Gastrocnemius medialis (tissue), 4 donors: Measurements from ENCODE around the gene NDUFAF8. TPM values are rescaled to one million over a fixed set of nuclear protein-coding genes. Genes with fewer than 3 reads are reported as not detected.

Experiments
- ATAC-seq, 2 donors: fragments of 150-250 bp; one replicate each; pipeline ENCODE4 v1.9.1; 2016
- DNase-seq, 2 donors: peaks; one replicate each; pipeline ENCODE4 v3.0.0-alpha.2; 2019
- H3K27ac ChIP-seq, 4 donors: fragments of 200-600 bp; sonication (generic); 1 replicate in 1 of 4; 2 replicates in 3 of 4; pipeline ENCODE4 v1.5.1; 2016 to 2018; ENCODE audit warnings: mild to moderate bottlenecking in 2 of 4, moderate library complexity in 1 of 4
- H3K27me3 ChIP-seq, 3 donors: fragments of 200-600 bp; sonication (generic) in 2 of 3; 1 replicate in 1 of 3; 2 replicates in 2 of 3; pipeline versions ENCODE4 v1.5.1 to v1.6.0; 2016 to 2019; ENCODE audit warnings: mild to moderate bottlenecking in 1 of 3, moderate library complexity in 1 of 3
- H3K36me3 ChIP-seq, 2 donors: fragments of 200-600 bp; sonication (generic) in 1 of 2; one replicate each; pipeline ENCODE4 v1.5.1; 2017 to 2018
- H3K4me1 ChIP-seq, 2 donors: fragments of 200-600 bp; sonication (generic) in 1 of 2; one replicate each; pipeline ENCODE4 v1.5.1; 2016 to 2017; ENCODE audit warnings: mild to moderate bottlenecking in 2 of 2
- H3K4me3 ChIP-seq, 4 donors: fragments of 200-600 bp; sonication (generic) in 3 of 4; 1 replicate in 1 of 4; 2 replicates in 3 of 4; pipeline ENCODE4 v1.5.1; 2016 to 2019; ENCODE audit warnings: mild to moderate bottlenecking in 2 of 4
- H3K9me3 ChIP-seq, 3 donors: fragments of 200-600 bp; sonication (generic) in 2 of 3; 1 replicate in 1 of 3; 2 replicates in 2 of 3; pipeline ENCODE4 v1.5.1; 2016 to 2019
- CTCF ChIP-seq, 5 experiments: fragments of 450-650 bp in 3 of 5; fragments of 200-600 bp in 2 of 5; sonication (generic) in 2 of 5; IDR thresholded peaks in 4 of 5; conservative IDR thresholded peaks in 1 of 5; 1 replicate in 4 of 5; 2 replicates in 1 of 5; pipeline ENCODE4 v1.5.1; 2016 to 2019; ENCODE audit warnings: antibody characterized with exemption in 5 of 5, mild to moderate bottlenecking in 3 of 5, moderate library complexity in 3 of 5
- POLR2A ChIP-seq, 2 donors: fragments of 450-650 bp; IDR thresholded peaks; one replicate each; pipeline ENCODE4 v1.6.1; 2017; ENCODE audit warnings: antibody characterized with exemption in 2 of 2, mild to moderate bottlenecking in 2 of 2, moderate library complexity in 2 of 2
- in situ Hi-C, 4 donors: fragments of 200-750 bp; cut with MboI; loops; one replicate each; pipeline versions ENCODE4 v1.15.0 to v1.8.0; 2017; ENCODE audit warnings: low sequenced_read_pairs in 4 of 4
- intact Hi-C: fragments of 100-400 bp; cut with DNase I; formaldehyde crosslinking; loops from one replicate; pipeline ENCODE4 v1.15.1; 2023; ENCODE audit warnings: low total_unique reads
- total RNA-seq, 4 donors: library from RNA; depleted of rRNA; stranded (reverse); fragments of >200 nt; gene quantifications; one replicate each; pipeline versions ENCODE4 v1.1.0 to v1.2.3, GENCODE V29; 2016

NDUFAF8 gene
- total RNA-seq, 4 donors from 2014 or later = 39.4 to 700 (median 74.5) TPM

- no peak overlapping the region for H3K27ac ChIP-seq
- no peaks in the 10 kb centered on the region for H3K27me3 ChIP-seq
- ATAC-seq = no peak
- H3K4me1 ChIP-seq = peaks cover 10 to 14% of the 10 kb centered on the region in 2 donors
- DNase-seq = no peak
- intact Hi-C loops (loop anchor here (5.0 kb wide), 1 partner anchor 352 kb away; no protein-coding TSS in a partner anchor), in situ Hi-C loops (loop anchor here in 2 of 4 donors (10.0 to 25.0 kb wide), 3 partner anchors 234 to 362 kb away; no protein-coding TSS in a partner anchor)
- no peak overlapping the region for H3K4me3 ChIP-seq
- no peaks in the 10 kb centered on the region for H3K9me3 ChIP-seq
- peaks cover 0 to 10% of the 10 kb centered on the region in 2 donors for H3K36me3 ChIP-seq
- no peak for TF ChIP-seq CTCF (IDR thresholded peaks at IDR 0.05 in 4 of 5, conservative IDR thresholded peaks at IDR 0.05 in 1 of 5)
- TF ChIP-seq POLR2A (IDR thresholded peaks at IDR 0.05) = no peak
These were observed 11.4 kb downstream of the NDUFAF8 start for GRCh38 chr17:81250286-81251093.

- intact Hi-C loops = loop anchor here (5.0 kb wide), 1 partner anchor 351 kb away; no protein-coding TSS in a partner anchor
- Histone ChIP-seq H3K36me3 (peaks cover 0 to 10% of the 10 kb centered on the region in 2 donors), H3K4me3 (no peak overlapping the region), H3K9me3 (no peaks in the 10 kb centered on the region), H3K27me3 (no peaks in the 10 kb centered on the region), H3K4me1 (peaks cover 17 to 19% of the 10 kb centered on the region in 2 donors), H3K27ac (no peak overlapping the region)
- TF ChIP-seq POLR2A (IDR thresholded peaks at IDR 0.05) (no peak), CTCF (IDR thresholded peaks at IDR 0.05 in 4 of 5, conservative IDR thresholded peaks at IDR 0.05 in 1 of 5) (no peak)
- in situ Hi-C loops = loop anchor here in 2 of 4 donors (10.0 to 25.0 kb wide), 3 partner anchors 234 to 361 kb away; no protein-coding TSS in a partner anchor
- no peak for ATAC-seq
- DNase-seq = no peak
These were observed 12.1 kb downstream of the NDUFAF8 start for GRCh38 chr17:81251094-81251708.

- no peak for DNase-seq
- intact Hi-C loops = loop anchor here (5.0 kb wide), 1 partner anchor 350 kb away; no protein-coding TSS in a partner anchor
- no peak overlapping the region for H3K27ac ChIP-seq
These were observed 12.7 kb downstream of the NDUFAF8 start for GRCh38 chr17:81251709-81252301.

More at GRCh38 chr17:81251709-81252301, 12.7 kb downstream of the NDUFAF8 start:
- Histone ChIP-seq H3K27me3 (no peaks in the 10 kb centered on the region), H3K4me3 (no peak overlapping the region), H3K4me1 (peaks cover 17 to 19% of the 10 kb centered on the region in 2 donors), H3K36me3 (peaks cover 0 to 10% of the 10 kb centered on the region in 2 donors), H3K9me3 (no peaks in the 10 kb centered on the region)
- in situ Hi-C loops = loop anchor here in 2 of 4 donors (10.0 to 25.0 kb wide), 3 partner anchors 233 to 360 kb away; no protein-coding TSS in a partner anchor
- no peak for TF ChIP-seq CTCF (IDR thresholded peaks at IDR 0.05 in 4 of 5, conservative IDR thresholded peaks at IDR 0.05 in 1 of 5)
- no peak for TF ChIP-seq POLR2A (IDR thresholded peaks at IDR 0.05)
- ATAC-seq = no peak
